Measurements from ENCODE around the gene SYT1. TPM values are rescaled to one million over a fixed set of nuclear protein-coding genes. Genes with fewer than 3 reads are reported as not detected.
A peak's percentile ranks its signal among the peaks of the same experiment; 100 is the strongest.
"Not testable (repeated sequence)": the region's sequence is repeated elsewhere in the genome, so short reads cannot be mapped to it uniquely, and the experiment has no call there.

Gene SYT1
- total RNA-seq, 1 donor from 2014 or later, result 0.59 TPM

DNA sequence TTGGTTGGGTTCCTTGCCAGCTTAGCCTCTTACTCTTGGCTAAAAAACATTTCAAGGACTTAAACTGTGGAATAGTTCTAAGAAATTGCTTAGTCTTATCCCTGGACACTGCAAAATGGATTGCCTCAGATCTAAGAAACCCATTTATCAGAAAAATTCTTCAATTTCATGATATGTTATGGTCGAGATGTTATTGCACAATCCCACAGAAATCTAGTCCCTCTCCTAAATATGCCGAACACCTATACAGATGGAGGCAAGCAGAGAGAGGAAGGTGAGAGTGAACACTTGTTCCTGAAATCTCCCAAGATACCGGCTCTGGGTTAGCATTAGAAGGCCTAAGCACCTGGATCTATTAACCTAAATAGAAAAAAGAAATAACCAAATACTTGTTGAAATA lies 559.0 kb downstream of the SYT1 start:
- Mint-ChIP-seq H3K4me1 (ENCODE audit: unreplicated experiment) (peaks cover 77% of the 10 kb centered on the region), H3K27ac (ENCODE audit: unreplicated experiment) (peak overlapping the region; percentile 94), H3K9me3 (ENCODE audit: unreplicated experiment) (no peaks in the 10 kb centered on the region), H3K4me3 (ENCODE audit: unreplicated experiment) (no peak overlapping the region), H3K27me3 (ENCODE audit: unreplicated experiment) (no peaks in the 10 kb centered on the region), H3K36me3 (ENCODE audit: unreplicated experiment) (no peaks in the 10 kb centered on the region)
- TF ChIP-seq, protein P1, sequence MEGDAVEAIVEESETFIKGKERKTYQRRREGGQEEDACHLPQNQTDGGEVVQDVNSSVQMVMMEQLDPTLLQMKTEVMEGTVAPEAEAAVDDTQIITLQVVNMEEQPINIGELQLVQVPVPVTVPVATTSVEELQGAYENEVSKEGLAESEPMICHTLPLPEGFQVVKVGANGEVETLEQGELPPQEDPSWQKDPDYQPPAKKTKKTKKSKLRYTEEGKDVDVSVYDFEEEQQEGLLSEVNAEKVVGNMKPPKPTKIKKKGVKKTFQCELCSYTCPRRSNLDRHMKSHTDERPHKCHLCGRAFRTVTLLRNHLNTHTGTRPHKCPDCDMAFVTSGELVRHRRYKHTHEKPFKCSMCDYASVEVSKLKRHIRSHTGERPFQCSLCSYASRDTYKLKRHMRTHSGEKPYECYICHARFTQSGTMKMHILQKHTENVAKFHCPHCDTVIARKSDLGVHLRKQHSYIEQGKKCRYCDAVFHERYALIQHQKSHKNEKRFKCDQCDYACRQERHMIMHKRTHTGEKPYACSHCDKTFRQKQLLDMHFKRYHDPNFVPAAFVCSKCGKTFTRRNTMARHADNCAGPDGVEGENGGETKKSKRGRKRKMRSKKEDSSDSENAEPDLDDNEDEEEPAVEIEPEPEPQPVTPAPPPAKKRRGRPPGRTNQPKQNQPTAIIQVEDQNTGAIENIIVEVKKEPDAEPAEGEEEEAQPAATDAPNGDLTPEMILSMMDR (IDR thresholded peaks at IDR 0.05), result no peak
- DNase-seq (ENCODE audit: extremely low spot score, unreplicated experiment), result no peak

DNA sequence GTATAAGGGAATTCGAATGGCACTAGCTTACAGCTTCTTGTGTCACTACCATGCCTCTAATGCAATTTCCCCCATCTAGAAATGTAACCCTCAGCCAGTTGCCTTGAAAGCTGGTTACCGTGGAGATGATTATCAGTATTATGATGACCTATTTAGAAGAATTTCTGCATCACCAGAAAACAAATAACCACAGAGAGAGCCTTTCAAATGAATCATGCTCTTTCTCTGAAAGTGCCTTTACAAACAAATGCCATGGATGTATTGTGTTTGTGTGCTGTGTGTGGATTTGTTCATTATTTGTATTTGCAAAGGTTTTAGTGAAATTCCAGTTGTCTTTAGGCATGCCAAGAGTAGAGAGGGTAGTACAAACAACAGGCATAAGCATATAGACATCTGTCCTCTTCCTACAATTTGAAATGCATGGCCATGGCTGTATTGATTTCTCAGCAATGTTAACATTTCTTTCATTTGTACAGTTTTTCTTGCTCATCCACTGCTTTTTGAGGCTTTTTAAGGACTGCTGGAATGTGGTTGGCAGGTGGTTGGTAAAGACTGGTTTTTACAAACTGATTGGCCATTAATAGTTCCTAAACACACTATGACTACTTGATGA lies 559.6 kb downstream of the SYT1 start:
- no peaks in the 10 kb centered on the region for H3K9me3 Mint-ChIP-seq (ENCODE audit: unreplicated experiment)
- no peaks in the 10 kb centered on the region for H3K27me3 Mint-ChIP-seq (ENCODE audit: unreplicated experiment)
- no peaks in the 10 kb centered on the region for H3K36me3 Mint-ChIP-seq (ENCODE audit: unreplicated experiment)
- H3K4me1 Mint-ChIP-seq (ENCODE audit: unreplicated experiment), result peaks cover 77% of the 10 kb centered on the region
- H3K4me3 Mint-ChIP-seq (ENCODE audit: unreplicated experiment), result no peak overlapping the region
- peak overlapping the region; percentile 94 for H3K27ac Mint-ChIP-seq (ENCODE audit: unreplicated experiment)
- TF ChIP-seq, protein P1 (IDR thresholded peaks at IDR 0.05), result no peak
- no peak for DNase-seq (ENCODE audit: extremely low spot score, unreplicated experiment)

DNA sequence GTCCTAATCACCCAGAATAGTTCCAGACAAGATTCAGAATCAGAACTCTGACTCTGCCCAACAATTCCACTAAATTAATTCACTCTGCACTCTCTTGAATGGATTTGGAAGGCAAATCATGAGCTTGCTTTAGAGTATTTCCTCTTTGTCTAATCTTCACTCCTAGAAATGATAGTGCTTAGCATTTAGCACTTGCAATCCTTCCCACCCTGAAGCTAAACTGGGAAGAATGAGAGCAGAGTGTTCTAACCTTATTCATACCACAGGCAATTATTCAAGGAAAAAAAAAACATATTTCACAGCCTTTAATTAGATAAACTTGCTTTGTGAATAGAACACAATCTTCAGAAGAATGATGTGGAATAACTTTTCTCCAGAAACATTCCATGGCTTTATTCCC lies 561.5 kb downstream of the SYT1 start:
- H3K27me3 Mint-ChIP-seq (ENCODE audit: unreplicated experiment), result no peaks in the 10 kb centered on the region
- peaks cover 61% of the 10 kb centered on the region for H3K4me1 Mint-ChIP-seq (ENCODE audit: unreplicated experiment)
- no peak for DNase-seq (ENCODE audit: extremely low spot score, unreplicated experiment)
- H3K9me3 Mint-ChIP-seq (ENCODE audit: unreplicated experiment), result no peaks in the 10 kb centered on the region
- H3K4me3 Mint-ChIP-seq (ENCODE audit: unreplicated experiment), result no peak overlapping the region
- TF ChIP-seq, protein P1 (IDR thresholded peaks at IDR 0.05), result no peak
- H3K36me3 Mint-ChIP-seq (ENCODE audit: unreplicated experiment), result no peaks in the 10 kb centered on the region
- H3K27ac Mint-ChIP-seq (ENCODE audit: unreplicated experiment), result peak overlapping the region; percentile 94

DNA sequence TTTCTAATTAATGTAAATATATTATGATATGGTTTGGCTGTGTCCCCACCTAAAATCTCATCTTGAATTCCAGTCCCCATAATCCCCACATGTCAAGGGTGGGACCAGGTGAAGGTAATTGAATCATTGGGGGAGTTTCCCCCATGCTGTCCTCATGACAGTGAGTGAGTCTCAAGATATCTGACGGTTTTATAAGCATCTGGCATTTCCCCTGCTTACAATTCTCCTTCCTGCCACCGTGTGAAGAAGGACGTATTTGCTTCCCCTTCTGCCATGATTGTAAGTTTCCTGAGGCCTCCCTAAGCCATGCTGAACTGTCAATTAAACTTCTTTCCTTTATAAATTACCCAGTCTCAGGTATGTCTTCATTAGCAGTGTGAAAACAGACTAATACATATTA lies 562.2 kb downstream of the SYT1 start:
- H3K27me3 Mint-ChIP-seq (ENCODE audit: unreplicated experiment); H3K4me3 Mint-ChIP-seq (ENCODE audit: unreplicated experiment); H3K36me3 Mint-ChIP-seq (ENCODE audit: unreplicated experiment); H3K9me3 Mint-ChIP-seq (ENCODE audit: unreplicated experiment); DNase-seq (ENCODE audit: extremely low spot score, unreplicated experiment): not testable (repeated sequence)
- peaks cover 55% of the 10 kb centered on the region for H3K4me1 Mint-ChIP-seq (ENCODE audit: unreplicated experiment)
- H3K27ac Mint-ChIP-seq (ENCODE audit: unreplicated experiment), result peak overlapping the region; percentile 45

DNA sequence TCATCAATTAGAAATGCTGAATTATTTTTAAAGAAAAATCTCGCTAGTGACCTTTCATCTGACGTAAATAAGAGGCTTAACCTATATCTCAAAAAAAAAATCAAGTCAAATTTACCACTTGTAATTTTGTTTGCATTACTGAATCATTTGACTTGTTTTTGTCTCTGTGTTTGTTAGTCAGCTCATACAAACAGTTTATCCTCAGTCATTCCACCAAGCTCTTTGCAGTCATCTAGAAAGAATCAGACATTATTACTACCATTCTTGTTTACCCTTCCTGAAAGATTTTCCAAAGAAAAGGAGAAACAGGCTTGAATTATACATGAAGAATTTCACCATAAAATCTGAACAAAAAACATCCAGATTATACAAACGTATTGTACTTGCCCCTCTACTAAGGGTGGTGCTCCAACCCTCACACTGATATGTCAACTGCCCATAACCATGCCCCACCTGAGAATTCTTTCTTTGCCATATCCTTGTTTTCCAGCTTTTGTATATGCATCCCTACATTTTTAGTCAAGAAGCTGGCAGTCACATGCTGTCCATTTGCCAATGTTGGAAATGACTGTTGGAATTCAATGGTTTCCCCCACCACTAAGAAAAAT lies 569.0 kb downstream of the SYT1 start:
- Mint-ChIP-seq H3K36me3 (ENCODE audit: unreplicated experiment) (no peaks in the 10 kb centered on the region), H3K9me3 (ENCODE audit: unreplicated experiment) (no peaks in the 10 kb centered on the region), H3K27ac (ENCODE audit: unreplicated experiment) (no peak overlapping the region), H3K4me3 (ENCODE audit: unreplicated experiment) (no peak overlapping the region), H3K27me3 (ENCODE audit: unreplicated experiment) (no peaks in the 10 kb centered on the region), H3K4me1 (ENCODE audit: unreplicated experiment) (peaks cover 6% of the 10 kb centered on the region)
- TF ChIP-seq, protein P1 (IDR thresholded peaks at IDR 0.05), result no peak
- DNase-seq (ENCODE audit: extremely low spot score, unreplicated experiment), result no peak

All from osteocyte (in vitro differentiated cells).